ENCODE data around the gene USP24.

Gene USP24

DNA sequence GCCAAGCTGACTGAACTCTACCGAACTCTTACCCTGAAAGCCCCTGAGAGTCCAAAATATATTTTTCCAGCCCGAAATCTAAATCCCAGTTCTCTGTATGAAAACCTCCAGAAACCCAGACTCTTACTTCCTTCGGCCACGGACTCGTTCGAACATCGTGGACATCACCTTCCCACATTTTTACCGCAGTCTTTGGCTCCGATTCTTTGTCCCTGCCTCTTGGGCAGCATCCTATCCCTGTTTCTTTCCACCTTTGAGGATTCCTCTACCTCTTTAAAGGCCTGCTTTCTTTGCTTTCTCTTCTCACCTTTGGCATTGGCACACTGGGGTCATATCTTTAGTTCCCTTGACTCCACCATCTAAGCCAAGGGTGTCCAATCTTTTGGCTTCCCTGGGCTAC is 932 bp upstream of the USP24 start:
- TF ChIP-seq CTCF (IDR thresholded peaks at IDR 0.05) = no peak
- Histone ChIP-seq H3K36me3 (no peaks in the 10 kb centered on the region), H3K4me3 (ENCODE audit: low read depth in 1 of 2, low read length in 1 of 2) (peak overlapping the region; percentile 77 to 93), H3K9me3 (no peaks in the 10 kb centered on the region), H3K27ac (peak overlapping the region; percentile 90), H3K27me3 (no peaks in the 10 kb centered on the region), H3K4me1 (ENCODE audit: control insufficient read depth in 1 of 2, insufficient read depth in 1 of 2, low read depth in 1 of 2, low read length in 1 of 2) (peaks cover 59 to 60% of the 10 kb centered on the region in 2 experiments)

DNA sequence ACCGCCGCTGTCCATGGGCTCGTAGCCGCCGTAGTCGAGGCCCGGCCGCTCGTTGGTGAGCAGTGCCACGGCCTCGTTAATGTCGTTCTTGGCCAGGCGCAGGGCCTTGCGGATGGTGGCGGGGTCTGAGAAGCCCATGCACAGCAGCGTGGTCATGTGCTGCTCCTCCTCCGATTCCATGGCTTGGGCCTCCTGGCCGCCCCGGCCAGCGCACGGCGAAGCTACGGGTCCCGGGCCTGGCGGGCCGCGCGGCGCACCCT is 300 bp downstream of the USP24 start:
- Histone ChIP-seq H3K9me3 (no peaks in the 10 kb centered on the region), H3K4me1 (ENCODE audit: control insufficient read depth in 1 of 2, insufficient read depth in 1 of 2, low read depth in 1 of 2, low read length in 1 of 2) (peaks cover 64 to 68% of the 10 kb centered on the region in 2 experiments), H3K4me3 (ENCODE audit: low read depth in 1 of 2, low read length in 1 of 2) (peak overlapping the region; percentile 77 to 93), H3K27me3 (no peaks in the 10 kb centered on the region), H3K27ac (peak overlapping the region; percentile 90), H3K36me3 (no peaks in the 10 kb centered on the region)
- no peak for TF ChIP-seq CTCF (IDR thresholded peaks at IDR 0.05)

DNA sequence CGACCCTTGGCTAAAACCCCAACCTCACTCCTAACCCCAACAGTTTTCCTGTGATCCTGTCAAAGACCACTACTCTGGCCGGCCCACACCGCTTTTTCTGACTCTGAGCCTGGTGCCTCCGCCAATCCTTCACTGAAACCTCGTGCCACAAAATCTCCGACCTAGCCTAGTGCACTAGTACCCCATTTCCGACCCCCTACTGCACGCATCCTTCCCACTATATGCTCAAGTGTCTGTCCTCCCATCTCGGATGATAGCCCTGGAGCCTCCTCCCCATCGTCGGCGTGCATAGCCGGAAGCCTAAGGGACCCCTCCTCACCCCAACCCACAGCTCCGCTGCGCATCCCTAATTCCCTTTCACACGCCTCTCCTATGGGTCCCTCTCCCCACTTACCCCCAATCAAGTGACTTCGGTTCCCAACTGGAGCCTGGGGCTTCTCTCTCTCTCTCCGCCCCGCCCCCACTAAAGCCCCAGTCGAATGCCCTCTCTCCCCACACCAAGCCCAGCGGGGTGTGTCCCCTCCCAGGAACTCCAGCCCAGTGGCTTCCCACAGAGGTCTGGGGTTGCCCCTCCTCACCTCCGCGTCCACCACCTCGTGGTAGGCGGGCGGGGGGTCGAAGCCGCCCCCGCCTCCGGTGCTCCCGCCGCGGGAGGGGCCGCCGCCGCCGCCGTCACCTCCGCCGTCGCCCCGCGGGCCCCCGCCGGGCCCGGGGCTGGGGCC is 791 bp downstream of the USP24 start:
- Histone ChIP-seq H3K27ac (peak overlapping the region; percentile 90), H3K27me3 (no peaks in the 10 kb centered on the region), H3K4me1 (ENCODE audit: control insufficient read depth in 1 of 2, insufficient read depth in 1 of 2, low read depth in 1 of 2, low read length in 1 of 2) (peaks cover 67 to 70% of the 10 kb centered on the region in 2 experiments), H3K36me3 (no peaks in the 10 kb centered on the region), H3K4me3 (ENCODE audit: low read depth in 1 of 2, low read length in 1 of 2) (peak overlapping the region; percentile 77 to 93), H3K9me3 (no peaks in the 10 kb centered on the region)
- TF ChIP-seq CTCF (IDR thresholded peaks at IDR 0.05) = no peak

DNA sequence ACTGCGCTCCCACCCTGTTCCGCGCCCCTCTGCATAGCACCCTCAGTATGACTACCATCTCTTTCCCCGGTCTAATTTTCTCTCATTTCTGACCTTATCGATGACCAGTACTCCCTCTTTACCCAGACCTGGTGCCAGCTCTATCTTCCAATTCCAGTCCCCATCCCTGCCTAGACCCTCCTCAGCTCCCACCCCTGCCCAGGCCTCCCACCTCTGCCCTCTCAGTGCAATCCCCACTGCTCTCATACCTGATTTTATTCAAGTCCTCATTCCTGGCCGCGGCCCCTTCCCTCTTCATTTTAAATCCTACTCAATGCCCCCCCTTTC is 1.3 kb downstream of the USP24 start:
- H3K4me3 ChIP-seq (ENCODE audit: low read depth in 1 of 2, low read length in 1 of 2) = peak overlapping the region; percentile 77 to 93
- peaks cover 70 to 72% of the 10 kb centered on the region in 2 experiments for H3K4me1 ChIP-seq (ENCODE audit: control insufficient read depth in 1 of 2, insufficient read depth in 1 of 2, low read depth in 1 of 2, low read length in 1 of 2)
- no peaks in the 10 kb centered on the region for H3K9me3 ChIP-seq
- H3K27me3 ChIP-seq = no peaks in the 10 kb centered on the region
- no peaks in the 10 kb centered on the region for H3K36me3 ChIP-seq
- no peak for TF ChIP-seq CTCF (IDR thresholded peaks at IDR 0.05)
- H3K27ac ChIP-seq = peak overlapping the region; percentile 90

DNA sequence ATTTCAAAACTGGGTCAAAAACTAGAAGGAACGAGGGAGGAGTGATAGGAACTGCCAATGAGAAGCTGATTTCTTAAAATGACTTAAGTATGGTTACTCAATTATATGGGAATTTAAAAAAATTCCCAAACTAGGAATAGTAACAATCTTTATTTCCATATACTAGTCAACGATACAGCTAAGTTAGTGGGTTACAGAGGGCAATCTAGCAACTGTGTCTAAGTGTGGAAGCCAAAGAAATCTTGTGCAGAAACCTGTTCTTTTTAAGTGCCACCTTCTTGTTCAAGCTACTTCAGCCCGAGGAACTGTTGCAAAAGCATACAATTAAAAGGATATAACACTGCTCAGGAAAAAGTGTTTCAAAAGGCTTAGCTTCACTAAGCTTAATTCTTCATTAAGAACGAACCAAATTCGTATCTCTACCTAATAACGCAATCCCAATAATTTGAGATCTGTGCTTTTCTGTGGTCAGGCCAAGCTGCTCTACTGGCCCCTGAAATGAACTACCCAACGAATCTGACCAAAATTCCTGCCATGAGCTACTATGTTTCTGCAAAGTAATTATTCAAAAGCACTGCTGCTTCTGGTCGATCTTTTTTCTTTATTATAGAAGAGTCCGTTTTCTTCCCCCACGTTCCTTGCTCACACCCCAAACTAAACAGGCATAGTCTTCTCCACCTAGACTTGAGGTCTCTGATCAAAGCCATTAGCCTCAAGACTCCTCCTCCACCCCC is 1.8 kb downstream of the USP24 start:
- no peak for TF ChIP-seq CTCF (IDR thresholded peaks at IDR 0.05)
- Histone ChIP-seq H3K4me1 (ENCODE audit: control insufficient read depth in 1 of 2, insufficient read depth in 1 of 2, low read depth in 1 of 2, low read length in 1 of 2) (peaks cover 70 to 72% of the 10 kb centered on the region in 2 experiments), H3K36me3 (no peaks in the 10 kb centered on the region), H3K27me3 (no peaks in the 10 kb centered on the region), H3K9me3 (no peaks in the 10 kb centered on the region), H3K4me3 (ENCODE audit: low read depth in 1 of 2, low read length in 1 of 2) (peak overlapping the region; percentile 77 to 93), H3K27ac (peak overlapping the region; percentile 90)
